ENCODE measurements around the gene VASN.
"Not testable (repeated sequence)": the region's sequence is repeated elsewhere in the genome, so short reads cannot be mapped to it uniquely, and the experiment has no call there.

The VASN gene

DNA sequence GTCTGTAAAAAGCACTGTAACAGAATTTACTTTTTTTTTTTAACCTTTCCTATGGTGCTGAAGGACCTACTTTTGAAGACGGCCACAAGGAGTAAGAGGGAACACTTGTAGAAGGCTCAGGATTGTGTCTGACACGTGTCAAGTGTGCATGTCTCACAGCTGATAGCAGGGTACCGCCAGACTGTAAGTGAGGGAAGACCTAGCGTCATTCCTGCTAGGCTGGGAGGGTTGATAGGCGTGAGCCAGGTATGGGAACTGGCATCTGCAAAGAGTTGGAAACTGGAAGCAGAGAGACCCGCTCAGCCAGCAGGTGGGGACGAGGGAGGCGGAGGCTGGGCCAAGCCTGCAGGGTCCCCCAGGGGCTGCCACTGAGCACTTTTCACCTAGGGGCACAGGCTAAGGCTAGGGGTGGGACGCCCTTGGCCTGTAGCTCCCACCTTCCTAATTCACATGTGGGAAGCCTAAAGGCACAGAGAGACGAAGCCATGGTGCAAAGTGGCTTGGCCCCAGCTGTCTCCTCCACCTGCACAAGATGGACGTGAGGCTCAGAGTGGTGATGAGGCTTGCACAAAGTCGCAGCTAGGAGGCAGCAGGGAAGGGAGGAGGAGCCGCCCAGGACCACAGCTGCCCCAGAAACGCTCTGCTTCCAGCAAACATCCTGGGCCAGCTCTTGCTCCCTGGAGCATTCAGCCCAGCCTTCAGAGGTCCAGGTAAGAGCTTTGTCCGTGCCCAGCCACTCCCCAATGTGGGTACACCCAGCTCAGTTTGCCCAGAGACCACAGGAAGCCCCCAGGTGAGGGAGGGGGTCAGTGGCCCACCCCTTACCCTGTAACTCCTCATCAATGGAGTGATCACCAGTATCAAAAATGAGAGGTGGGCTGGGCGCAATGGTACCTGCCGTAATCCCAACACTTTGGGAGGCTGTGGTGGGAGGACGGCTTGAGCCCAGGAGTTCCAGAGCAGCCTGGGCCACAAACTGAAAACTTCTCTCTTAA, 18.9 kb downstream of the VASN start:
- H3K36me3 ChIP-seq (ENCODE audit: control insufficient read depth in 1 of 2, insufficient read depth in 2 of 2, low read length in 2 of 2): peaks cover 15 to 44% of the 10 kb centered on the region in 2 donors
- H3K4me1 ChIP-seq (ENCODE audit: control insufficient read depth in 1 of 2, insufficient read depth in 2 of 2, low read length in 2 of 2): peaks cover 0 to 22% of the 10 kb centered on the region in 2 donors
- no peaks in the 10 kb centered on the region for H3K9me3 ChIP-seq (ENCODE audit: control insufficient read depth in 1 of 2, low read length in 2 of 2)
- no peak overlapping the region for H3K27ac ChIP-seq (ENCODE audit: low read length)
- no peaks in the 10 kb centered on the region for H3K27me3 ChIP-seq (ENCODE audit: low read depth, low read length)
- no peak overlapping the region for H3K4me3 ChIP-seq (ENCODE audit: low read depth in 1 of 2, low read length in 2 of 2)

DNA sequence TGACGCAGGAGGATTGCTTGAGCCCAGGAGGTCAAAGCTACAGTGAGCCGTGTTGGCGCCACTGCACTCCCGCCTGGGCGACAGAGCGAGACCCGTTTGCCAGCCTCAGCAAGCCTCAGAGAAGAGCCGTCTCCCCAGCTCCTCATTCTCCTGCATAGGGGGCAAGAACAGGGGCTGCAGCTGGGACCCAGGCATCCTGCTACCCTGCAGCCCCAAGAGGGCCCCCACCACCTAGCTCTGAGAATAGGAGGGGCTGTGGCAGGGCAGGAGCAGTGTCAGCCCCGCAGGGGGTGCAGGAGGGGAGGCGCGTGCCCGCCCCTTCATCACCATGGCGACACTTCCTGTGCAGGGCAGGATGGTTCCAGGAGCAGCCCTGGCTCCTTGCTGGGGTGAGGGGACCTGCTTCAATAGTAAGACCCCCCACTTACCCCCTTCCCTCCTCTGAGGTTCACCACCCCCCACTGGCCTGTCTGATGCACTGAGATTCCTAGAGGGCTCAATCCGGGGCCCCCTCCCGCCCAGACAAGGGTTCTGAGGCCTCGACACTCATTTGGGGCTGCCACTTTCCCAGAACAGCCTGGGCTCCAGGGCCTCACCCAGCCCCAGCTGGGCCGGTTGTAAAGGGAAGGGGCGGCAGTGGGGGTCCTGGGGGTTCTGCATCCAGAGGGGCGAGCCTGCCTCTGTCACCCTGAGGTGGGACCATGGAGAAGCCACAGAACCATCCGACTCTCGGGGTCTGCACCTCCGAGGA, 20.2 kb downstream of the VASN start:
- Histone ChIP-seq H3K4me1 (ENCODE audit: control insufficient read depth in 1 of 2, insufficient read depth in 2 of 2, low read length in 2 of 2) (peaks cover 0 to 22% of the 10 kb centered on the region in 2 donors), H3K9me3 (ENCODE audit: control insufficient read depth in 1 of 2, low read length in 2 of 2) (no peaks in the 10 kb centered on the region), H3K27me3 (ENCODE audit: low read depth, low read length) (no peaks in the 10 kb centered on the region), H3K36me3 (ENCODE audit: control insufficient read depth in 1 of 2, insufficient read depth in 2 of 2, low read length in 2 of 2) (peaks cover 19 to 37% of the 10 kb centered on the region in 2 donors), H3K27ac (ENCODE audit: low read length) (no peak overlapping the region), H3K4me3 (ENCODE audit: low read depth in 1 of 2, low read length in 2 of 2) (no peak overlapping the region)

DNA sequence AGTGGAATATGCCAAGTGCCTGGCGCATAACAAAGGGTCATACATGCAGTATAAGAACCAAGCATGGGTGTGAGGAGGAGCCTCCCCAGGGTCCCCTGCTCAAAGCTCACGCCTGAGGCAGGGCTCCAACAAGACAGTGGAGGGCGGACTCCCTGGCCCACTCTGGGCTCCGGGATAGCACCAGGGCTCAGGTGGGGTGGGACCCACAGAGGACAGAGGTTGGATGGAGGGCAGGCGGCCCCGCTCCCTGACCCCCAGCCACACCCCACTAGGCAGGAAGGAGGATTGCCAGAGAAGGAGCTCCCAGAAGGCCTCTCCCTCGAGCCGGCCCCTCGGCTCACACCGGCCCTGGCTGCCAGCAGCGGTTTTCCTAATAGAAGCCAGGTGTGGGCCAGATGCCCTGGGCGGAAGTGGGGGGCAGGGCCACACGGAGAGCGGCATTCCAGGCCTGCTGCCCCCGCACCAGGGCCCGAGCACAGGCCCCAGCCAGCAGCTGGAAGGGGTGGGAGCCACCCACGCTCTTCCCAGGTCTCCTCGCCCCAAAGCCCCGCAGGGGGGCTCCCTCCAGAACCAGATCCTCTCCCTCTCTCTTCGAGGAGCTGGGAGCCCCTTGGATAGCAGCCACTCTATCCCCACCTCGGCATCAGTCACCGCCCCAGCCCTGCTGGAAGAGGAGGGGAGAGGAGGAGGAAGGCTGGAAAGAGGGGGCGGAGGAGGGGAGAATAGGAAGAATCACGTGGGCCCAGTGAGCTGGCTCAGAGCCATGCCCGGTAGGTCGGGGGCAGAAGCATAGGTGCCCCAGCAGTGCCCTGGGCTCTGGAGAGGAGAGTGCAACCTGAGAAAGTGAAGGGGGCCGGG, 21.0 kb downstream of the VASN start:
- peaks cover 0 to 22% of the 10 kb centered on the region in 2 donors for H3K4me1 ChIP-seq (ENCODE audit: control insufficient read depth in 1 of 2, insufficient read depth in 2 of 2, low read length in 2 of 2)

DNA sequence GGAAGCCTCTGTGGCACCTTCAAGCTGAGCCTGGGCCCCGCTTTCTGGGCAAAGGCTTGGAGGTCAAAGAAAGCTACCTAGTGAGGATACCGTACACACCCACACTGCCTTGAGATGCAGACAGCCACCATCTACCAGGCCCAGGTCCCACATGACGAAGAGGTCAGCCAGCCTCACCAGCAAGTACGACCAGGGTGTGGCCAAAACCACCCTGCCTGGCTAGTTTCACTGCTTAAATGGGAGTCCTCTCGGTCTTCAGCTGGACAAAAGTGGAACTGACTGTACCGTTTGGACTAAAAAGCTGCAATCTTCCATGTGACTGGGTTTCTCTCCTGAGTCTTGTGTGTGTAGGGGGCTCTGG, 21.6 kb downstream of the VASN start:
- H3K27ac ChIP-seq (ENCODE audit: low read length): no peak overlapping the region
- no peaks in the 10 kb centered on the region for H3K27me3 ChIP-seq (ENCODE audit: low read depth, low read length)
- H3K9me3 ChIP-seq (ENCODE audit: control insufficient read depth in 1 of 2, low read length in 2 of 2): no peaks in the 10 kb centered on the region
- H3K36me3 ChIP-seq (ENCODE audit: control insufficient read depth in 1 of 2, insufficient read depth in 2 of 2, low read length in 2 of 2): peaks cover 14 to 28% of the 10 kb centered on the region in 2 donors
- H3K4me3 ChIP-seq (ENCODE audit: low read depth in 1 of 2, low read length in 2 of 2): no peak overlapping the region
- H3K4me1 ChIP-seq (ENCODE audit: control insufficient read depth in 1 of 2, insufficient read depth in 2 of 2, low read length in 2 of 2): peaks cover 0 to 22% of the 10 kb centered on the region in 2 donors

More for the DNA sequence above, 21.0 kb downstream of the VASN start:
- H3K27ac ChIP-seq (ENCODE audit: low read length): no peak overlapping the region
- H3K36me3 ChIP-seq (ENCODE audit: control insufficient read depth in 1 of 2, insufficient read depth in 2 of 2, low read length in 2 of 2): peaks cover 14 to 34% of the 10 kb centered on the region in 2 donors
- H3K27me3 ChIP-seq (ENCODE audit: low read depth, low read length): no peaks in the 10 kb centered on the region
- no peak overlapping the region for H3K4me3 ChIP-seq (ENCODE audit: low read depth in 1 of 2, low read length in 2 of 2)
- H3K9me3 ChIP-seq (ENCODE audit: control insufficient read depth in 1 of 2, low read length in 2 of 2): no peaks in the 10 kb centered on the region

DNA sequence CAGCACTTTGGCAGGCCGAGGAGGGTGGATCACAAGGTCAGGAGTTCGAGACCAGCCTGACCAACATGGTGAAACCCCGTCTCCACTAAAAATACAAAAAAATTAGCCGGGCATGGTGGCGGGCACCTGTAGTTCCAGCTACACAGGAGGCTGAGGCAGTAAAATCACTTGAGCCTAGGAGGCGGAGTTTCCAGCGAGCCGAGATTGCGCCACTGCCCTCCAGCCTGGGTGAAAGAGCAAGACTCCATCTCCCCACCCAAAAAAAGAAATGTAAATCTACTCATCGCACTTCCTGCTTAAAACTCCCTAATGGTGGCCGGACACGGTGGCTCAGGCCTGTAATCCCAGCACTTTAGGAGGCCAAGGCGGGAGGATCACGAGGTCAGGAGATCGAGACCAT, 22.2 kb downstream of the VASN start:
- H3K27me3 ChIP-seq (ENCODE audit: low read depth, low read length); H3K4me3 ChIP-seq (ENCODE audit: low read depth in 1 of 2, low read length in 2 of 2); H3K27ac ChIP-seq (ENCODE audit: low read length); H3K9me3 ChIP-seq (ENCODE audit: control insufficient read depth in 1 of 2, low read length in 2 of 2): not testable (repeated sequence)
- Histone ChIP-seq H3K36me3 (ENCODE audit: control insufficient read depth in 1 of 2, insufficient read depth in 2 of 2, low read length in 2 of 2) (peaks cover 14 to 23% of the 10 kb centered on the region in 2 donors), H3K4me1 (ENCODE audit: control insufficient read depth in 1 of 2, insufficient read depth in 2 of 2, low read length in 2 of 2) (peaks cover 0 to 22% of the 10 kb centered on the region in 2 donors)

DNA sequence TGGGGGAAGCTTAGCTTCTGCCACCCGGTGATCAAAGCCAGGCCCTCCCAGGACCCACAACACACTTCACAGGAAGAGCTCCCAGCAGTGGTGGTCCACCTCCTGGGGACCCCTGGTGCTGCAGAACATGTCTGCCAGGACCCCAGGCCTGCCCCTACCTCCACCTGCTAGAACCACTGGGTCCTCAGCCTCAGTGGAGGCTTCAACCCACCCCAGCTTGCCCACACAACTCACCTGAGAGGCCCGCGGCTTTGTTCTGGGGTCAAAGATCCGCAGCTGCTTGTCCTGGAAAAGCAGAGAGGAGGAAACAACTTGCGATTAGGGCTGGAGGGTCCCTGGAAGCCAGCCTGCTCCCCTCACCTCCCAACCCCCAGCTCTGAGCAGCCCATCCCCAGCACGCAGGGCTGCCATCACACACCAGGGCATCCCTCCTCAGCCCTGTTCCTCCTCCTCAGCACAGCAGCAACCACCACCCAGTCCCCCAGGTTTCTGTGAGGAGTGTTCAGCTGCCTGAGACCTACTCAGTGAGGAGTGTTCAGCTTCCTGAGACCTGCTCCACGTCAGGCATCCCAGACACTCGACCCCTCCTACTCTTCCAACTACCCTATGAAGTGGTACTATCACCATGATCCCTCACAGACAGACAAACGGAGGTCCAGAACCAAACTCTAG, 23.5 kb downstream of the VASN start:
- H3K4me3 ChIP-seq (ENCODE audit: low read depth in 1 of 2, low read length in 2 of 2): no peak overlapping the region
- peaks cover 16 to 19% of the 10 kb centered on the region in 2 donors for H3K36me3 ChIP-seq (ENCODE audit: control insufficient read depth in 1 of 2, insufficient read depth in 2 of 2, low read length in 2 of 2)
- no peaks in the 10 kb centered on the region for H3K27me3 ChIP-seq (ENCODE audit: low read depth, low read length)
- no peaks in the 10 kb centered on the region for H3K9me3 ChIP-seq (ENCODE audit: control insufficient read depth in 1 of 2, low read length in 2 of 2)
- no peak overlapping the region for H3K27ac ChIP-seq (ENCODE audit: low read length)
- peaks cover 0 to 22% of the 10 kb centered on the region in 2 donors for H3K4me1 ChIP-seq (ENCODE audit: control insufficient read depth in 1 of 2, insufficient read depth in 2 of 2, low read length in 2 of 2)

DNA sequence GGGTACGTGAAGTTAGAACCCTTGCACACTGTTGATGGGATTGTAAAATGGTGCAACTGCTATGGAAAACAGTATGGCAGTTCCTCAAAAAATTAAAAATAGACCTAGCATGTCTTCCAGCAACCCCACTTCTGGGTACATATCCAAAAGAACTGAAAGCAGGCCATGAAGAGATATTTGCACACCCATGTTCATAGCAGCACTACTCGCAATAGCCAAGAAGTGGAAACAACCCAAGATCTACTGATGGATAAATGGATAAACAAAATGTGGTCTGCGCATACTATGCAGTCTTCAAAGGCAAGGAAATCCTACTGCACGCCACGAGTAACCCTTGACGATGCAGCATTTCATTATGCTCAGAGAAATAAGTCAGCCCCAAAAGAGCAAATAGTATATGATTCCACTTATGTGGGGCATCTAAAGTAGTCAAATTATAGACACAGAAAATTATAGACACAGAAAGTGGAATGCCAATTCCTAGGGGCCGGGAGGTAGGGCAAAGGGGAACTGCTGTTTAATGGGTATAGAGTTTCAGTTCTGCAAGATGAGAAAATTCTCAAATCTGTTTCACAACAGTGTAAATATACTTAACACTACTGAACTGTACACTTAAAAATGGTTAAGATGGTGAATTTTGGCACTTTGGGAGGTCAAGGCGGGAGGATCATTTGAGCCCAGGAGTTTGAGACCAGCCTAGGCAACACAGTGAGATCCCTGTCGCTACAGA, 27.5 kb downstream of the VASN start:
- H3K36me3 ChIP-seq (ENCODE audit: control insufficient read depth in 1 of 2, insufficient read depth in 2 of 2, low read length in 2 of 2): peaks cover 13 to 16% of the 10 kb centered on the region in 2 donors
- H3K4me1 ChIP-seq (ENCODE audit: control insufficient read depth in 1 of 2, insufficient read depth in 2 of 2, low read length in 2 of 2): peaks cover 0 to 9% of the 10 kb centered on the region in 2 donors
- no peak overlapping the region for H3K27ac ChIP-seq (ENCODE audit: low read length)
- H3K9me3 ChIP-seq (ENCODE audit: control insufficient read depth in 1 of 2, low read length in 2 of 2): no peaks in the 10 kb centered on the region
- no peak overlapping the region for H3K4me3 ChIP-seq (ENCODE audit: low read depth in 1 of 2, low read length in 2 of 2)
- H3K27me3 ChIP-seq (ENCODE audit: low read depth, low read length): no peaks in the 10 kb centered on the region

DNA sequence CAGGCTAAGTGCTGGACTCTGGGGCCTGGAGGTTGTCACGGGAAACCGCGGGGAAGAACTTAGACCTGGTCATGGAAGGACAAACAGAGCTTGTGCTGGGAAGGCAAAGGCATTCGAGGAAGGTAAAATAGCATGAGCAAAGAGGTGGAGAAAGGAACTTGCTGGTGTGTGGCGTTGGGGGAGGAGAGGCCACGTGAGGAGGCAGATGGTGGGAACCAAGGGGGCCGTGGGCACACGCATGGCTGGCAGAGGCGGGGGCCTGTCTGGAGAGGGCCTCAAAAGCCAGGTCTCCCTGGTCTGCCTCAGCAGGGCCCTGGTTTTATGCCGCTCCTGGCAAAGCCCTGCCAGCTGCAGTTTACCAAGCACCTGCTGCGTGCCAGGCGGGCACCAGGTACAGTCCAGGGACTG, 29.4 kb downstream of the VASN start:
- Histone ChIP-seq H3K4me1 (ENCODE audit: control insufficient read depth in 1 of 2, insufficient read depth in 2 of 2, low read length in 2 of 2) (peaks cover 0 to 5% of the 10 kb centered on the region in 2 donors), H3K27me3 (ENCODE audit: low read depth, low read length) (no peaks in the 10 kb centered on the region), H3K9me3 (ENCODE audit: control insufficient read depth in 1 of 2, low read length in 2 of 2) (no peaks in the 10 kb centered on the region), H3K4me3 (ENCODE audit: low read depth in 1 of 2, low read length in 2 of 2) (no peak overlapping the region), H3K27ac (ENCODE audit: low read length) (no peak overlapping the region), H3K36me3 (ENCODE audit: control insufficient read depth in 1 of 2, insufficient read depth in 2 of 2, low read length in 2 of 2) (peaks cover 9 to 23% of the 10 kb centered on the region in 2 donors)

DNA sequence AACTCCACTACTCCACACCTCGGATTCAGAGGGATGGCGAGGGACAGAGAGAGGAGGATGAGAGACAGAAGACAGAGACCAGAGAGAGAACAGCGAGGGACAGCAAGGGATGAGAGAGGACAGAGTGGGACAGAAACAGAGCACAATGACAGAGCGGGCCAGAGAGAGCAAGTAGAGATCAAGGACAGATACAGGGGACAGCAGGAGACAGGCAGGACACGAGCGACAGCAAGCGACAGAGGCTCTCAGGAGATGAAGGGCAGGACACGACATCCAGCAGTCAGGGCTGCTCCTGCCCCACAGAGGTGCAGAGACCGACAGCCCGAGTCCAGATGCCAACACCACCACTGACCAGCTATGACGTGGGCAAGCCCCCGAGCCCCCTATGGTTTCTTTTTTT, 29.9 kb downstream of the VASN start:
- no peaks in the 10 kb centered on the region for H3K9me3 ChIP-seq (ENCODE audit: control insufficient read depth in 1 of 2, low read length in 2 of 2)
- H3K27me3 ChIP-seq (ENCODE audit: low read depth, low read length): no peaks in the 10 kb centered on the region
- no peak overlapping the region for H3K27ac ChIP-seq (ENCODE audit: low read length)
- peaks cover 0 to 5% of the 10 kb centered on the region in 2 donors for H3K4me1 ChIP-seq (ENCODE audit: control insufficient read depth in 1 of 2, insufficient read depth in 2 of 2, low read length in 2 of 2)
- H3K36me3 ChIP-seq (ENCODE audit: control insufficient read depth in 1 of 2, insufficient read depth in 2 of 2, low read length in 2 of 2): peaks cover 6 to 26% of the 10 kb centered on the region in 2 donors
- H3K4me3 ChIP-seq (ENCODE audit: low read depth in 1 of 2, low read length in 2 of 2): no peak overlapping the region

Data from muscle layer of duodenum (tissue), 2 donors.